Hepatocyte (in vitro differentiated cells): ENCODE measurements around the gene CPB2.

Experiments
- EZH2phosphoT487 ChIP-seq: fragments of 200-600 bp; sonication (generic); IDR thresholded peaks from one replicate; pipeline ENCODE4 v1.6.1; 2018; ENCODE audit warnings: antibody characterized with exemption, mild to moderate bottlenecking, low read depth, moderate library complexity; ENCODE audit not compliant: unreplicated experiment, severe bottlenecking
- TF ChIP-seq, protein P1 (sequence below): fragments of 200-600 bp; sonication (generic); IDR thresholded peaks from 2 replicates; pipeline ENCODE4 v1.5.1; 2016; ENCODE audit warnings: antibody characterized with exemption, mild to moderate bottlenecking; ENCODE audit not compliant: poor library complexity

DNA sequence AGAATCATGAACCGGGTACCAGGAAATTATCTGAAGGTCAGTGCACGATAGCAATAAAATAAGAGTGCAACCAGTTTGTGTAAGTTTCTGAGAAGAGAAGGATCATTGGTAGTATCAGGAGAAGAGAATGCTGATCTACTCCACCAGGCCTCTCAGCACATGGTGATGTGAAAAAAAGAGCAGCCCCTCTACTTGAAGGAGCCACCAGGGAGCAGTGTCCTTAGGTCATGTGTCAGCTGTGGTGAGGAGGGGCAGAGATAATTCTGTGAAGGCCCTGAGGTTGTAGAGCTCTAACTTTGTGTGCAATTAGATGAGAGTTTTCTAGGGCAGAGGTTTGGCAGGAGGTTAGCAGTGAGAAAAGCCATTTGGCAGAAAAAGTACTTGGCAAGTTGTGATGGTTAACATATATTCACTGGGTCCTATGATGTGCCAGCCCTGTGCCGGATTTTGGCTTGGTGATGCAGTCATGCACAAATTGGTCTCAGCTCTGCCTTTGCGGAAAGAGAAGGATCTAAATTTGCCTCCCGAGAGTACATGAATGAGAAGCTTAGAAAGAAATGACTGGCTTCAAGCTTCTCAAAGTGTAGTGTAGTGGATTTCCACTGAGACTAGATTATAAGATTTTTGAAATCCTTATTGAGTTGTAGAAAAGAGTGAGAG, 33.1 kb downstream of the CPB2 start:
- TF ChIP-seq EZH2phosphoT487 = no peak
- TF ChIP-seq, protein P1, sequence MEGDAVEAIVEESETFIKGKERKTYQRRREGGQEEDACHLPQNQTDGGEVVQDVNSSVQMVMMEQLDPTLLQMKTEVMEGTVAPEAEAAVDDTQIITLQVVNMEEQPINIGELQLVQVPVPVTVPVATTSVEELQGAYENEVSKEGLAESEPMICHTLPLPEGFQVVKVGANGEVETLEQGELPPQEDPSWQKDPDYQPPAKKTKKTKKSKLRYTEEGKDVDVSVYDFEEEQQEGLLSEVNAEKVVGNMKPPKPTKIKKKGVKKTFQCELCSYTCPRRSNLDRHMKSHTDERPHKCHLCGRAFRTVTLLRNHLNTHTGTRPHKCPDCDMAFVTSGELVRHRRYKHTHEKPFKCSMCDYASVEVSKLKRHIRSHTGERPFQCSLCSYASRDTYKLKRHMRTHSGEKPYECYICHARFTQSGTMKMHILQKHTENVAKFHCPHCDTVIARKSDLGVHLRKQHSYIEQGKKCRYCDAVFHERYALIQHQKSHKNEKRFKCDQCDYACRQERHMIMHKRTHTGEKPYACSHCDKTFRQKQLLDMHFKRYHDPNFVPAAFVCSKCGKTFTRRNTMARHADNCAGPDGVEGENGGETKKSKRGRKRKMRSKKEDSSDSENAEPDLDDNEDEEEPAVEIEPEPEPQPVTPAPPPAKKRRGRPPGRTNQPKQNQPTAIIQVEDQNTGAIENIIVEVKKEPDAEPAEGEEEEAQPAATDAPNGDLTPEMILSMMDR = no peak
